Left forelimb (tissue), 1 donor: ENCODE data around the gene ERG.

Experiments used
- DNase-seq: peaks from one replicate; pipeline ENCODE4 v3.0.0-alpha.2; 2018; ENCODE audit warnings: low spot score

The ERG gene, protein sequence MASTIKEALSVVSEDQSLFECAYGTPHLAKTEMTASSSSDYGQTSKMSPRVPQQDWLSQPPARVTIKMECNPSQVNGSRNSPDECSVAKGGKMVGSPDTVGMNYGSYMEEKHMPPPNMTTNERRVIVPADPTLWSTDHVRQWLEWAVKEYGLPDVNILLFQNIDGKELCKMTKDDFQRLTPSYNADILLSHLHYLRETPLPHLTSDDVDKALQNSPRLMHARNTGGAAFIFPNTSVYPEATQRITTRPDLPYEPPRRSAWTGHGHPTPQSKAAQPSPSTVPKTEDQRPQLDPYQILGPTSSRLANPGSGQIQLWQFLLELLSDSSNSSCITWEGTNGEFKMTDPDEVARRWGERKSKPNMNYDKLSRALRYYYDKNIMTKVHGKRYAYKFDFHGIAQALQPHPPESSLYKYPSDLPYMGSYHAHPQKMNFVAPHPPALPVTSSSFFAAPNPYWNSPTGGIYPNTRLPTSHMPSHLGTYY

DNA sequence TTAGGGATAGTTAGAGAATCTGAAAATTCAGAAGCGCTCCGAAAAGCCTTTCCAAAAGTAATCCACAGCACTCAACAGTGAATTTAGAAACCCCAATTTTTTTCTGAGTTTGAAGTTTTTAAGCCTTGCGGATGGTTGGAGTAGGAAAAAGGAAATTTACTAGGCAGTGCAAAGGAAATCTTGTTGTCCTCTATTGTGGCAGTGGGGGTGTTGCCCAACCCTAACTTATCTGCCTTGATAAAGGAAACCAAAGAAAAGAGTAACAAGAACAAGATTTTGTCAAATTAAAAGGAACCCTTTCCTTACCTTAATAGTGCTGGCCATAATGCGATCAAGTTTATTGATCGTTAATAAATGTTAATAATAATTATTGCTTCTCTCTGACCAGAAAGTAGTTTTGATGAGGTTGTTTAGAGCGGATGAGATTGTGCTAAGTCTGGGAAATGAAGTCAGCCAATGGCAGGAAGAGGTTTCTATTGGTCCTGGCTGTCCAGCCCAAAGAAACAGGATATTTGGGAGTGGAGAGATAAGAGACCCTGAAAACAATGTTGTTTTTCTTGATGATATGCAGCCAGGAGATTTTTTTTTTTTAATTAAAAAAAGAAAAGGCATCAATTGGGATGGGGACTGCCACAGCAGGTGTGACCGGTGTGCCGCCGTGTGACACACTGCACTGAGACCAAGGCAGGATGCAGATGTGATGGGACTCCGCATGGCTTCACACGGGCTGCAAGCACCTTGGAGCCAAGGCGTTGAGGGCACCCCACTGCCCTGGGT, at the start of gene ERG:
Gene ERG (minus strand): TSS at position 421 of the 777 bp plus-strand sequence. CDS start 97 bp downstream, at position 324.
- no peak for DNase-seq

DNA sequence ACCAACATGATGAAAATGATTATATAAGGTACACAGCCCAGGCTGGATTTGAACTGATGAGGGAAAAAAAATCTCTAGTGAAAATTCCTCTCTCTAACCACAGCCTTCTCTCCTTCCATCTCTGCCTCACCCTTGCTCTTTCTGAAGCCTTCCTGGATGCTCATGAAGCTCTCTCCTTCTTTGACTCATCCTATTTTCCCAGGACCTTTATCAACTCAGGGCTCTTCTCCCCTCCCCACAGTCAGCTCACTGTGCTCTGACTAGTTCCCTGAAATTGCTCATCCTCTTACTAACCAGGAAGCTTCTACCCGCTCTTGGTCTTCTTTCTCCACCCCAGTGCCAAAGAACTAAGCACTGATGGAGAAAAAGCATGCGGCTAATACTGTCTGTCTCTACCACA, 46.4 kb upstream of the ERG start:
- DNase-seq, result no peak

- no peak for DNase-seq
Observed at GRCh38 chr21:38542263-38542662, 44.0 kb upstream of the ERG start.

DNA sequence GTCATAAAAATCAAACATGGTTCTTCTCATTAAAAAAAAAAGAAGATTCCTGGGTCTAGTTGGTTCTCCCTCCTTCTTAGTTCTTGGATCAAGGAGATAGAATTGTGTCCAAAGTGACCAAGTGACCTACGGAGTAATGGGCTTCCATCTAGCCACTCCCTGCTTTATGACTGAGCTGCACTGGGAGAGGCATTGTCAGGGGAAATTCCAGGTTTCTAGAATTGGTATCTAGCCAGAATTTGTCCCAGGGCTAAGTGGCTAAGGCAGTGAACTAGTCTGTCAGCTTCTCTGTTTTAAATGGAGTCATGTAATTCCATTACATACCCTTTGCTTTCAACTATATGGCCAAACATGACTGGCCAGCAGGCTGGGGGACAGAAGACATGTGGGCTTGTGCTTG, 40.1 kb upstream of the ERG start:
- DNase-seq, result no peak

GRCh38 chr21:38534591-38534990, 36.3 kb upstream of the ERG start:
- DNase-seq, result no peak

DNA sequence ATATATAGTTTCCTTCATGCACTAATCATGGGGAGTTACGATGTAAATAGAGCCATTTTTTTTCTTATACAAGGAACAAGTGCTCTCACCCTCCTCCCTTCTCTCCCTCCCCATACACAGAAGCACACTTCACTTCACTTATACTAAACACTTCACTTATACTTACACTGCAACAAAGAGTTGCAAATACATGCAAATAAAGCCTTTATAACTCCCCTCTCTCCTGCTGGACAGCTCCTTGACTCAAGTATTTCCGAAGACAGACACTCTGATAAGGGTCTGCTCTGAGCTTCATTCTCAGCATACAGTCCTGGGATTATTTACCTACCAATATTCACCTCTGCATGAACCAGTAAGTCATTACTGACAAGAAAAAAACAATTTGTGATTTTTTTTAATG, 35.6 kb upstream of the ERG start:
- DNase-seq, result no peak

- DNase-seq, result no peak
Observed at GRCh38 chr21:38531591-38531990, 33.3 kb upstream of the ERG start.

DNA sequence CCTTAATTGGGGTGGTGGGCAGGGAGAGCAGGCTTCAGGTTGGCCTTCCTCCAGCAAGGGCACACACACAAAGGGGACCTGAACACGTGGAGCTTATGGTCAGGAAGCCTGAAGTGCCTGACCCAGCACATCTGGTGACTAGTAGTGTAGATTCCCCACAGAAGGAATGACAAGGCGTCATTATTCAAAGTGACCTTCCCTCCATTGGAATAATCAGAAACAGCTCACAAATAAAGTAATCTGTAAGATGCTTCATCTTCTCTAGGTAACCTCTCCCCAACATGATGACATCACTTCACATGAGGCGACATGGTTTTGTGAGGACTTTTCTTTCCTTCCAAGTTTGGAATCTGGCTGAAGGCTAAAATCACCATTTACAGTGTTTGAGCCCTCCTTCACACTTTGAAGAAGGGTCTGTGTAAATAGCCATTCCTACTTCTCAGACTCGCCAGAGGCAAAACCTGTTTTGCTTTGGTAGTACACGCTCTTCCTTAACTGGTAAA, 32.8 kb upstream of the ERG start:
- DNase-seq, result no peak

- DNase-seq, result no peak
Observed at GRCh38 chr21:38527737-38528136, 29.5 kb upstream of the ERG start.

GRCh38 chr21:38525454-38525853, 27.2 kb upstream of the ERG start:
- no peak for DNase-seq

GRCh38 chr21:38524168-38525153, 26.2 kb upstream of the ERG start:
- DNase-seq, result no peak

DNA sequence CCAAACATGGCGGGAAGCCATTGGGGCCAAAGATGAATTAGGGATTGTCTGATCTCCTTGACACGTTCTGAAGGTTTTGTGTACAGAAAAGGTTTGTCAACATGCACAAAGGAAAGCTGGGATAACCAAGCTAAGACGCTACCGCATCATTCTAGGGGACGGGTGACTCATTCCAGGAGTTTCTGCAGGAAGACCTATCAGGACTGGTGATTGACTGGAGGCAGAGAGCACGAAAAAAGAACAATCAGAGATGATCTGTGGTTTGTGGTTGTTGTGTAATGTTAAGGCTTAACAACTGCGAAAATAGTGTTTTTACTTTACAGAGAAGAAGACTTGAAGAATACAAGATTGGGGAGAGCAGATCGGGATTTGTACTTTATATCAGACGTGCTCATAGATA, 22.2 kb upstream of the ERG start:
- no peak for DNase-seq

- no peak for DNase-seq
Observed at GRCh38 chr21:38511662-38512243, 13.5 kb upstream of the ERG start.

- no peak for DNase-seq
Observed at GRCh38 chr21:38511198-38511597, 12.9 kb upstream of the ERG start.

- DNase-seq, result no peak
Observed at GRCh38 chr21:38507374-38507942, 9.2 kb upstream of the ERG start.

- no peak for DNase-seq
Observed at GRCh38 chr21:38506661-38507281, 8.5 kb upstream of the ERG start.

- no peak for DNase-seq
Observed at GRCh38 chr21:38505654-38506523, 7.6 kb upstream of the ERG start.

DNA sequence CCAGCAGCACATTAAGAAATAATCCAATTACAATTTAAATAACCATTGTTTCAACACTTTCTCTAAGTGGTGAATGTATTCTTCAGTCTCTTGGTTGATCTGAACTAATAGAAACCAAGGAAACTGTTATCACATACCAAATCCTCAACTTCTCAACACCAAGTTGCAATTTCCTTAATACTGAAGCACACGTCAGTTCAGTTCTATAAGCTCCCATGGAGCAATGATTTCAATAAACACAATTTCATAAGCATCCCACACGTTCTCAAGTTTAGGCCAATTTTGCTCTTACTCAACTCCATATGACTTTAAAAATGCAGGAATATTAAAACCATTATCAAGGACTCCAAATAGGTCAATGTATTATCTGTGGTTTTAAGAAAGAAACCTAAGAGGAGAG, 5.8 kb upstream of the ERG start:
- DNase-seq, result no peak

DNA sequence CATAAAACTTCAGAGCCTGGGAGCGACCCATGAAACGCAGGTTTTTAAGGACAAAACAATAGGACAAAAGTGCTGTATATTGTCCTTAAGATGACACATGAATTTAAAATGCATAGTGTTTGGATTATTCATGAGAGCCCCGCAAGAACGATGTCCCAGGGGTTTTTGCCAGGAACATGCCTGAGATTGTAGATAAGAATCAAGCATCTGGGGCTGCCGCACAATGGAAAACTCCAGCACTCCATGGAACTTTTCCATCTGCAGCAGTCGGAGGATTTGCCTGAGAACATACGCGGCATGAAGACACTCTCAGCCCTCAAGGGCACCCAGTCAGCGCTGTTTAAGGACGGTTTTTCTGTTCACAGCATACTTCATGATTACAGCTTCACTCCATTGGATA, 5.3 kb upstream of the ERG start:
- DNase-seq, result no peak

DNA sequence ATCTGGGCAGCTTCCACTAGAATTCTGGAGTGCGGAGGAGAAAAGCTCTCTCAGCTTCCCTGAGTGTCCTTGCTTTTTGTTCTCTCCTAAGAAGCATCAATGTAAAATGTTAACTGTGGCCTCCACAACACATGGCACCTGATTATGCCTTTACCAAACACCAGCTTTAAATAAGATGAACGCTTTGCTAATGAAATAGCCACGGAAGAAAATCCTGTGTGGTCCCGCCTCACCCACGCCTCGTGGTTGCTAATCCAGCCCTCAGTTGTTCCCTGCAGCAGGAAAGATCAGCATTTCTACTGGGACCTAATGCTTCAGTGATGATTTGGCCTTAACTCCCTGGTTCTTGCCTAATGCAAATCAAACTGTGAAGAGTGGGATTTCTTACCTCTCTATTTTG, 1.8 kb upstream of the ERG start:
- DNase-seq, result no peak
